ENCODE data around the gene PUM1.

PUM1 gene

DNA sequence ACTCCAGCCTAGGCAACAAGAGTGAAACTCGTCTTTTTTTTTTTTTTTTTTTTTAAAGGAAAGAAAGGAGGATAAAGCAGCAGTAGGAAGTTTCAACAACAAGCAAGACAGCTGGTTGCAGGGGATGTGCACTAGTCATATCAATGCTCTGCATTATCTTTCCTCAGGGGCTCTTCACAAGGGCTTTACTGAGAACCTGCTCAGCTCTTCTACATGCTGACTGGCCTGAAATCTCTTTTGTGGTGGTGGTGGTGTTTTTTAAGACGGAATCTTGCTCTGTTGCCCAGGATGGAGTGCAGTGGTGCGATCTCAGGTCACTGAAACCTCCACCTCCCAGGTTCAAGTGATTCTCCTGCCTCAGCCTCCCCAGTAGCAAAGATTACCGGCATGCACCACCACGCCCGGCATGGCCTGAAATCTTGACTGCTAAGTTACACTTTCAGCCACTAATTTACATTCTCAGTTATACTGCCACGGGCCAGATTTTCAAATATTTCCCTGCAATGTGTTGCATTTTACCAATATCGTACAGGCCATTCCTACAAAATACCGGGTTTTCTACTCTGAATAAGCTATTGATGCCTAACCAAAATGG, 68.0 kb downstream of the PUM1 start:
- Histone ChIP-seq H3K9ac (no peak overlapping the region), H4K20me1 (peaks cover 96 to 100% (median 100%) of the 10 kb centered on the region in 11 experiments), H3K4me3 (no peak overlapping the region), H3K4me1 (peaks cover 0 to 45% (median 22%) of the 10 kb centered on the region in 10 experiments; a peak in 17 of 20 replicates), H3K36me3 (peaks cover 83 to 100% (median 98%) of the 10 kb centered on the region in 11 experiments), H3K9me3 (replicated peaks in 1 of 11) (no peaks in the 10 kb centered on the region), H3K27ac (no peak overlapping the region), H3K27me3 (no peaks in the 10 kb centered on the region), H3K4me2 (peak overlapping the region in 2 of 11 experiments; percentile 10 to 19; a peak in 3 of 22 replicates)
- no peak for TF ChIP-seq Cebpa-rat (IDR thresholded peaks at IDR 0.05)

DNA sequence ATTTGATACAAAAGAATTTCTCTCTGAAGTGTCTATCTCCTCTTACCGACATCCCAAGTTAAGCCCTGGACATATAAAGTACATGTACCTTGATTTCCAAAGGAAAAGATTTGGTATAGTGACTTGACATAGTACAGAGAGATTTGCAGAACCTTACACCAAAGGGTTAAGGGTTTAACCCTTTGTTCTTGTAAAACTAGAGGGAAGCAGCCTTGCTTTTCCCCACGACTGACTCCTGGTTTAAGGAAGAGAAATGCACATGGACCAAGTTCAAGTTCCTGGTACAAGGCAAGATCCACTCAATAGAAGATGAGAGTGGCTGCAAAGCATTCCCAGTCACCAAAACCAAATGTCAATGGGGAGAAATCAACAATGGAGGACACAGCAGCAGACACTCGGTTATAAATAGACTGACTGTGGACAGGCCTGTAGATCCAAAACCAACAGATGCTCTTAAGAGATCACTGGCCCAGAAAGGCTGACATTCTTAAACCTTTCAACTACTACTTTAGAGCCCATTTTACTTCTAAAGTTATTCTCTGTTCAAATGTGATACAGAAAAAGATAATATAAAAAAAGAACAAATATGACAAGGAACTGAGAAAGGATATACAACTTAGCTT, 69.4 kb downstream of the PUM1 start:
- H3K9ac ChIP-seq = no peak overlapping the region
- H3K4me3 ChIP-seq = no peak overlapping the region
- no peaks in the 10 kb centered on the region for H3K27me3 ChIP-seq
- no peaks in the 10 kb centered on the region for H3K9me3 ChIP-seq (replicated peaks in 1 of 11)
- H4K20me1 ChIP-seq = peaks cover 94 to 100% (median 100%) of the 10 kb centered on the region in 11 experiments
- H3K27ac ChIP-seq = no peak overlapping the region
- H3K4me2 ChIP-seq = peak overlapping the region in 7 of 11 experiments; percentile 4 to 63 (median 28); a peak in 8 of 22 replicates
- peaks cover 0 to 51% (median 22%) of the 10 kb centered on the region in 10 experiments; a peak in 17 of 20 replicates for H3K4me1 ChIP-seq
- peaks cover 84 to 100% (median 98%) of the 10 kb centered on the region in 11 experiments for H3K36me3 ChIP-seq
- TF ChIP-seq Cebpa-rat (IDR thresholded peaks at IDR 0.05) = no peak

DNA sequence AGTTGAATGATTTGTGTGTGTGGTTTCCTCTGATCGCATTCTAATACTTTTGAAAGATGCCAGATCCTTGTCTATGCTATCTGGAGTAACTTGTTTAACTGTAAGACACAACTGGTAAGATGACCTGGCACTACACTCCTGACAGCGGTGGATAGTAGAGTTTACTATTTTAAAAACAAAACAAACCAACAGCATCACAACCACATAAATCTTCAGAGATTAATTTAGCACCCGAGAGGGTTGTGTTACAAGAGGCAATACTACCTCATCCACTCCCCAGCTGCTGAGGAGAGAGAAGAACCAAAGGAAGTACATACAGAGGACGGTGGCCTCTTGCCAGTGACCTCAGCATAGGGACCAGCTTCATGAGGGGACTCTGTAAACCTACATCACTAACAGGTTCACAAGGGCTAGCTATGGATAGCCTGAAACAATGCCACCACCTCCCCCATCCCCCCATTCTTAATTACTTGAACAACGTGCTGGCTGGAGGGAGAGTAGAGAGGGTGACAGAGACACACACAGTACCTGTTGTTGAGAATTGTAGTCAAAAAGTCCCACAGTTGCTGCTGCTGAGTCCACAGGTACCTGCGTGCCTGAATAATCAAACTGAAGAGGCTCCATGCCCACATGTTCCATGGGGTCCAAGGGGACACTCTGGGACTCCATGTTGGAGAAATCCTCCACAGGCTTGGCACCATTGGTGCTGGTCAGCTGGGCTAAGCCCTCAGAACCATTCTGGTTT, 73.5 kb downstream of the PUM1 start:
- Histone ChIP-seq H3K36me3 (peaks cover 82 to 100% (median 99%) of the 10 kb centered on the region in 11 experiments), H3K27me3 (no peaks in the 10 kb centered on the region), H3K9ac (no peak overlapping the region), H3K4me1 (peaks cover 13 to 61% (median 33%) of the 10 kb centered on the region in 10 experiments; a peak in 18 of 20 replicates), H3K4me2 (0 out of 22 replicates have a peak overlapping the region, but pooled peaks of 1 of the 11 experiments have one; percentile 18), H4K20me1 (peaks cover 92 to 100% (median 100%) of the 10 kb centered on the region in 11 experiments), H3K27ac (no peak overlapping the region), H3K4me3 (no peak overlapping the region), H3K9me3 (replicated peaks in 1 of 11) (no peaks in the 10 kb centered on the region)
- no peak for TF ChIP-seq Cebpa-rat (IDR thresholded peaks at IDR 0.05)

DNA sequence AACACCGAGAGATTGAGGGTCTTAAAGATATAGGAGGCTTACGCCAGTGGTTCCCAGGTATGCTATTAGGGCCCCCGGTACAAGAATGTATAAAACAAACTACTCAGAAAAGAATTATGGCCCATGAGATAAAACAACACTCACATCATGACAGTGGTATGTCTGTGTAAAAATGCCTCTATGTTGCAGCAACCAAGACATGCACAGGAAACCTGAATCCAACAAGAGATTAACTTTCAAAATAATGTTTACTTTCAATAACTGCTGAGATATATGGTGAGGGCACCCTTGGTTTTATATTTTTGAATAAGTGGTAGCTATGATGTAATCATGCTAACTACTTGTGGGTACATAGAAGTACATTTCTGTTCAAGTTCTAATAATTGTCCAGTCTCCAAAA, 74.9 kb downstream of the PUM1 start:
- Histone ChIP-seq H3K9ac (no peak overlapping the region), H3K4me3 (no peak overlapping the region), H3K27ac (no peak overlapping the region), H3K27me3 (no peaks in the 10 kb centered on the region), H3K4me1 (peaks cover 11 to 60% (median 23%) of the 10 kb centered on the region in 10 experiments; a peak in 18 of 20 replicates), H3K4me2 (no peak overlapping the region), H3K36me3 (peaks cover 68 to 100% (median 96%) of the 10 kb centered on the region in 11 experiments), H3K9me3 (replicated peaks in 1 of 11) (no peaks in the 10 kb centered on the region), H4K20me1 (peaks cover 92 to 100% (median 100%) of the 10 kb centered on the region in 11 experiments)
- TF ChIP-seq Cebpa-rat (IDR thresholded peaks at IDR 0.05) = no peak

DNA sequence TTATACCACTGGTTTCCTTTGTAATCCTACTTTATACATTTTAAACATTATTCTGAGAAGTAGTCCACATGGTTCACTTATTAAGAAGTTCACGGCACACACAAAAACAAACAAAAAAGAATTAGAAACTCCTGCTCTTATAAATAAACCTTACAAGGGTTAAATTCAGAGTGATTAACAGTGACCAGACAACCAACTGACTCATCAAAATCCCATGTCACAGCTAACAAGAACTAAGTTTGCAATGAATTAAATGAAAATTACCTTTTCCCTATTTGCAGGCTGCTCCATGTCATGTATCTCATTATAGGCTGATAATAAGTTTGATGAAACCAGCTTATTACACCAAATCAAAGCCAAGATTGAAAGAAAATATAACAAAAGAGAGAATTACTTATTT, 77.5 kb downstream of the PUM1 start:
- H4K20me1 ChIP-seq = peaks cover 95 to 100% (median 100%) of the 10 kb centered on the region in 11 experiments

DNA sequence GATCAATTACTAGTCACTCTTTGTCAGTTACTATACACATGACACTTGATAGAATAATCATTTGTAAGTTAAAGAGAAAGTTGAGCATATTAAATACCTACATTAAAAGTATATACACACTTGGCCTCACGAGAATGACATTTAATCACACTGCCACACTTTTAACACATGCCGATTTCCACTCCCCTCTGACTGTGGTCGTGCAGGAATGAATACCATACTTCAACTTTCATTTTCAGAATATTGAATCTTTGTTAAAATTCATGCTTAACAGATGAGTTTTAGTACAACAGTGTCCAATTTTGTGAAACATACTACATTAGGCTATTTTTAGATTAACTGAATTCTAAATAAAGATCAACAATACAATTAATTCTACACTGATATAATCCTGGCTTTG, 78.8 kb downstream of the PUM1 start:
- peaks cover 22 to 84% (median 51%) of the 10 kb centered on the region in 10 experiments for H3K4me1 ChIP-seq
- H3K27ac ChIP-seq = no peak overlapping the region
- no peaks in the 10 kb centered on the region for H3K27me3 ChIP-seq
- peak overlapping the region in 2 of 11 experiments; percentile 2 to 19; a peak in 2 of 22 replicates for H3K4me2 ChIP-seq
- TF ChIP-seq Cebpa-rat (IDR thresholded peaks at IDR 0.05) = no peak
- no peak overlapping the region for H3K4me3 ChIP-seq
- H3K9me3 ChIP-seq (replicated peaks in 1 of 11) = no peaks in the 10 kb centered on the region
- no peak overlapping the region for H3K9ac ChIP-seq
- peaks cover 92 to 100% (median 100%) of the 10 kb centered on the region in 11 experiments for H4K20me1 ChIP-seq
- H3K36me3 ChIP-seq = peaks cover 32 to 99% (median 91%) of the 10 kb centered on the region in 11 experiments

More for the DNA sequence above, 77.5 kb downstream of the PUM1 start:
- peak overlapping the region in 3 of 11 experiments; percentile 2 to 21 (median 2); a peak in 4 of 22 replicates for H3K4me2 ChIP-seq
- peaks cover 44 to 99% (median 91%) of the 10 kb centered on the region in 11 experiments for H3K36me3 ChIP-seq
- no peak overlapping the region for H3K27ac ChIP-seq
- H3K9ac ChIP-seq = no peak overlapping the region
- H3K9me3 ChIP-seq (replicated peaks in 1 of 11) = no peaks in the 10 kb centered on the region
- H3K27me3 ChIP-seq = no peaks in the 10 kb centered on the region
- no peak overlapping the region for H3K4me3 ChIP-seq
- peaks cover 26 to 79% (median 43%) of the 10 kb centered on the region in 10 experiments for H3K4me1 ChIP-seq
- TF ChIP-seq Cebpa-rat (IDR thresholded peaks at IDR 0.05) = no peak

DNA sequence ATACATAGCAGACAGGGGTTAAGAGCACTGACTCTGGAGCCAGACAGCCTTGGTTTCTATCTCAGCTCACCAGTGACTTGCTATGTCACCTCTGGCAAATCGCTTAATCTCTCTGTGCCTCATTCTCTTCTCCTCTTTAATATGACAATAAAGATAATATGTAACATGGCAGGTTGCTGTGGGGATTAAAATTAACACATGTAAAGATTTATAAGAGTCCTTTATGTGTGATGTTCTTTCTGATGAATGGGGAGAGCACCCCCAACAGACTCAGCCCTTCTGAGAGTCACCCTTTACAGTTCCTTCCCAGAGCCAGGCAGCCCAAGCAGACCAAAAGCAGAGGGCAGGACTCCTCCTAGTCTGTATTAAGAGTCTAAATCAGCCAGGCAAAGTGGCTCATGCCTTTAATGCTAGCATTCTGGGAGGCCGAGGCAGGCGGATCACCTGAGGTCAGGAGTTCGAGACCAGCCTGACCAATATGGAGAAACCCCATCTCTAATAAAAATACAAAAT, 80.5 kb downstream of the PUM1 start:
- peak overlapping the region in 1 of 11 experiments; percentile 57; a peak in 1 of 22 replicates for H3K9ac ChIP-seq
- peaks cover 79 to 98% (median 97%) of the 10 kb centered on the region in 11 experiments for H4K20me1 ChIP-seq
- H3K36me3 ChIP-seq = peaks cover 24 to 99% (median 91%) of the 10 kb centered on the region in 11 experiments
- peak overlapping the region in 5 of 11 experiments; percentile 4 to 87 (median 75); a peak in 8 of 22 replicates for H3K4me2 ChIP-seq
- no peak for TF ChIP-seq Cebpa-rat (IDR thresholded peaks at IDR 0.05)
- H3K4me1 ChIP-seq = peaks cover 22 to 93% (median 51%) of the 10 kb centered on the region in 10 experiments
- H3K27ac ChIP-seq = peak overlapping the region in 2 of 11 experiments; percentile 77 to 80; a peak in 3 of 22 replicates
- H3K9me3 ChIP-seq (replicated peaks in 1 of 11) = no peaks in the 10 kb centered on the region
- H3K4me3 ChIP-seq = no peak overlapping the region
- no peaks in the 10 kb centered on the region for H3K27me3 ChIP-seq

DNA sequence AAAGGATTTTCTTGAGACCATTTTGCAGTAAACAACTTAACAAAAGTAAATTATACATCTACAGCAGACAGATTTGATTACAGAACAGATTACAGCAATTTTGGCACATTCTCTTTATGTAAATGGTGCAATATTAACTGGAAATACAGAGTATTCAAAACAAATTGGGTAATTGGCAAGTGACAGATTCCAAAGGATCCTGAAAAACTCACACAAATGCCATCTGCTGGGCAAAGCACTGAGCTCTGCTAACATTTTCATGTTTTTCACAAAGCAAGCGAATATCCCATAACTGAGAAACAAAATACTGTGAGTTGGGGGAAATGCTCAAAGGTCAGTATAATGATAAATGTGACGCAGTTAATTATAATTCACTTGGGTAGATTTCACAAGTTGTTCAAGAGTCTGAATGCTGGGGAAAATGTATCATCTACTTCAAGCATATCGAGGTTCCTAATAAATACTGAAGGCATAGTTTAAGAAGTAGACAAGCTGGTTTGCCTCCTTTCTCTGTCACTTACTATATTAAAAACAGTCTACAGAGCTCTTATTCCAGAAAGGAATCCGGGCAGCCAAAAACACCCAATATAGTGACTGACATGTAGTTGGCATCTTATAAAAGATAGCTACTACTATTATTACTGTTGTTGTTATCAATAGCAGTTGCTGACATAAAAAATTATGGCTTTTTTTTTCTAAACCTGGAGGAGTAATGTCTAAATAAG, 81.2 kb downstream of the PUM1 start:
- no peaks in the 10 kb centered on the region for H3K9me3 ChIP-seq (replicated peaks in 1 of 11)
- no peak for TF ChIP-seq Cebpa-rat (IDR thresholded peaks at IDR 0.05)
- no peak overlapping the region for H3K4me3 ChIP-seq
- peak overlapping the region in 6 of 11 experiments; percentile 27 to 80 (median 76); a peak in 9 of 22 replicates for H3K27ac ChIP-seq
- peaks cover 23 to 87% (median 50%) of the 10 kb centered on the region in 10 experiments for H3K4me1 ChIP-seq
- peaks cover 29 to 99% (median 91%) of the 10 kb centered on the region in 11 experiments for H3K36me3 ChIP-seq
- H3K27me3 ChIP-seq = no peaks in the 10 kb centered on the region
- peaks cover 72 to 98% (median 97%) of the 10 kb centered on the region in 11 experiments for H4K20me1 ChIP-seq
- peak overlapping the region in 7 of 11 experiments; percentile 4 to 87 (median 62); a peak in 9 of 22 replicates for H3K4me2 ChIP-seq
- H3K9ac ChIP-seq = peak overlapping the region in 1 of 11 experiments; percentile 57; a peak in 1 of 22 replicates
